Measurements from ENCODE around the gene GID8. TPM values are rescaled to one million over a fixed set of nuclear protein-coding genes. Genes with fewer than 3 reads are reported as not detected.

Gene GID8
- total RNA-seq, 1 experiment from 2014 or later: 35.6 TPM

- Histone ChIP-seq H3K9me2 (ENCODE audit: insufficient read depth) (no peaks in the 10 kb centered on the region), H3K4me3 (replicated peaks in 1 of 2; ENCODE audit: low read depth in 1 of 2, low read length in 2 of 2) (no peak overlapping the region), H3K27me3 (ENCODE audit: insufficient read depth, low read length) (no peaks in the 10 kb centered on the region), H3K9ac (ENCODE audit: low read length) (no peak overlapping the region), H3K79me2 (ENCODE audit: insufficient read depth, low read length) (no peaks in the 10 kb centered on the region), H3K4me1 (ENCODE audit: control insufficient read depth in 1 of 2, insufficient read depth in 2 of 2, low read length in 2 of 2) (peaks cover 0 to 2% of the 10 kb centered on the region in 2 experiments; a peak in 1 of 4 replicates), H3K4me2 (ENCODE audit: low read length) (no peak overlapping the region), H3K9me3 (ENCODE audit: control insufficient read depth in 1 of 2, insufficient read depth in 1 of 2, low read depth in 1 of 2, low read length in 2 of 2) (no peaks in the 10 kb centered on the region), H3K27ac (ENCODE audit: low read depth, low read length) (no peak overlapping the region), H2AFZ (ENCODE audit: low read depth, low read length, poor library complexity, severe bottlenecking) (no peak overlapping the region), H4K20me1 (ENCODE audit: insufficient read depth) (no peaks in the 10 kb centered on the region), H3K36me3 (ENCODE audit: control insufficient read depth in 1 of 2, insufficient read depth in 2 of 2, low read length in 2 of 2) (peaks cover 0 to 8% of the 10 kb centered on the region in 2 experiments; a peak in 1 of 4 replicates)
- no peak for DNase-seq (ENCODE audit: low read depth, low spot score)
- CTCF ChIA-PET: no interaction called here
- no TSS peak for BruUV-seq (replicated peaks)
- POLR2A ChIA-PET: no interaction called here
- TF ChIP-seq RAD21 (IDR thresholded peaks at IDR 0.05; ENCODE audit: low read depth) (no peak), EZH2phosphoT487 (IDR thresholded peaks at IDR 0.05; ENCODE audit: borderline replicate concordance) (no peak), CBX3 (IDR thresholded peaks at IDR 0.05; ENCODE audit: low read depth) (no peak), JUND (IDR thresholded peaks at IDR 0.05) (no peak), MAX (IDR thresholded peaks at IDR 0.05) (no peak), ELF1 (IDR thresholded peaks at IDR 0.05; ENCODE audit: borderline replicate concordance, low read depth) (no peak), CTCF (IDR thresholded peaks at IDR 0.05 in 2 of 3, conservative IDR thresholded peaks at IDR 0.05 in 1 of 3; ENCODE audit: borderline replicate concordance in 1 of 3, insufficient read depth in 1 of 3, low read depth in 2 of 3, low read length in 2 of 3) (no peak), ATF3 (IDR thresholded peaks at IDR 0.05) (no peak), EGR1 (IDR thresholded peaks at IDR 0.05; ENCODE audit: low read depth) (no peak), POLR2AphosphoS5 (IDR thresholded peaks at IDR 0.05; ENCODE audit: low read depth, low read length) (no peak), TCF7L2 (IDR thresholded peaks at IDR 0.05; ENCODE audit: borderline replicate concordance, extremely low read depth, insufficient read depth, insufficient read length) (no peak), REST (IDR thresholded peaks at IDR 0.05; ENCODE audit: low read depth) (no peak), POLR2A (IDR thresholded peaks at IDR 0.05; ENCODE audit: borderline replicate concordance, extremely low read depth, insufficient read depth, insufficient read length) (no peak), ZBTB33 (IDR thresholded peaks at IDR 0.05; ENCODE audit: extremely low read depth, insufficient replicate concordance, low read length) (no peak)
- ATAC-seq: no peak
- intact Hi-C loops (cut with micrococcal nuclease): no loop called here
- RAD21 ChIA-PET (ENCODE audit: low non-redundant PET in 1 of 2, low total read pairs in 2 of 2, uncharacterized antibody in 2 of 2, unreplicated experiment in 2 of 2): no interaction called here
Observed at GRCh38 chr20:62967149-62967501, 29.2 kb downstream of the GID8 start.
